Fibroblast of pulmonary artery (primary cell): Measurements from ENCODE around the gene VEGFA.

Experiments
- DNase-seq: peaks from one replicate; pipeline ENCODE4 v3.0.0-alpha.2; 2010; ENCODE audit warnings: low read depth
- H3K4me3 ChIP-seq: replicated peaks from 2 replicates; pipeline ENCODE4 v1.5.1; 2011; ENCODE audit warnings: low read depth, mild to moderate bottlenecking, control low read depth, low read length, moderate library complexity
- TF ChIP-seq, protein P1 (sequence below): IDR thresholded peaks from 2 replicates; pipeline ENCODE4 v1.5.1; 2011; ENCODE audit warnings: mild to moderate bottlenecking, control low read depth, low read length, inconsistent platforms; ENCODE audit errors: missing control alignments

Gene VEGFA

DNA sequence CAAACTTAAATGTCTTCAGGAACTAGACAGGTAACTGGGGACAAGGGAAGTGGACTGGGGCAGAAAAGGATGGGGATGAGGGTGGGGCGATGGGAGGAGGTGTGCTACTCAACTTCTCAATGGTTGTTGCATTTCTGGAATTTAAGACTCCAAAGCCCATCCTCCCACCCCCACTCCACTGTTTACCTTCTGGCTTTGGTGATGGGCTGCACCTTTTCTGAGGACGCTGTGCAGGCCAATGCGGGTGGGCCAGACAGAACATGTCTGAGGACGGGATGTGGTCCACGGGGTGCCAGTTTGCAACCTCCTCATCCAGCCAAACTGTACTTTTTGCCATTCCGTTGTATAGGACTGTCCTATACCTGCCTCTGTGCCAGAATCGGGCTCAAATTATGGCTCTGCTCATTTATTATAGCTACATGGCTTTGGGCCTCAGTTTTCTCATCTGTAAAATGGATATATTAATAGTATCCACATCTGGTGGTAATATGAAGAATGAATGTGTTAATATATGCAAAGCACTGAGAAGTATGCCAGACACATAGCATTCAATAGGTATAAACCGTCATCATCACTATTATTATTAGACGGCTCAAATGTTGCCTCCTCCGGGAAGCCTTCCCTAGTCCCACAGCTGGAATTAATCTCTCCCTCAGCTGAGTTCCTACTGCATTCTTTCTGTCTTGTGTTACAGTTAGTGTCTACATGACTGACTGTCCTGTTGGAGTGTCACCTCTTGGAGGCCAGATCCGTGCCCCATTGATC is 31.0 kb upstream of the VEGFA start:
- no peak overlapping the region for H3K4me3 ChIP-seq
- TF ChIP-seq, protein P1, sequence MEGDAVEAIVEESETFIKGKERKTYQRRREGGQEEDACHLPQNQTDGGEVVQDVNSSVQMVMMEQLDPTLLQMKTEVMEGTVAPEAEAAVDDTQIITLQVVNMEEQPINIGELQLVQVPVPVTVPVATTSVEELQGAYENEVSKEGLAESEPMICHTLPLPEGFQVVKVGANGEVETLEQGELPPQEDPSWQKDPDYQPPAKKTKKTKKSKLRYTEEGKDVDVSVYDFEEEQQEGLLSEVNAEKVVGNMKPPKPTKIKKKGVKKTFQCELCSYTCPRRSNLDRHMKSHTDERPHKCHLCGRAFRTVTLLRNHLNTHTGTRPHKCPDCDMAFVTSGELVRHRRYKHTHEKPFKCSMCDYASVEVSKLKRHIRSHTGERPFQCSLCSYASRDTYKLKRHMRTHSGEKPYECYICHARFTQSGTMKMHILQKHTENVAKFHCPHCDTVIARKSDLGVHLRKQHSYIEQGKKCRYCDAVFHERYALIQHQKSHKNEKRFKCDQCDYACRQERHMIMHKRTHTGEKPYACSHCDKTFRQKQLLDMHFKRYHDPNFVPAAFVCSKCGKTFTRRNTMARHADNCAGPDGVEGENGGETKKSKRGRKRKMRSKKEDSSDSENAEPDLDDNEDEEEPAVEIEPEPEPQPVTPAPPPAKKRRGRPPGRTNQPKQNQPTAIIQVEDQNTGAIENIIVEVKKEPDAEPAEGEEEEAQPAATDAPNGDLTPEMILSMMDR, result no peak
- no peak for DNase-seq

DNA sequence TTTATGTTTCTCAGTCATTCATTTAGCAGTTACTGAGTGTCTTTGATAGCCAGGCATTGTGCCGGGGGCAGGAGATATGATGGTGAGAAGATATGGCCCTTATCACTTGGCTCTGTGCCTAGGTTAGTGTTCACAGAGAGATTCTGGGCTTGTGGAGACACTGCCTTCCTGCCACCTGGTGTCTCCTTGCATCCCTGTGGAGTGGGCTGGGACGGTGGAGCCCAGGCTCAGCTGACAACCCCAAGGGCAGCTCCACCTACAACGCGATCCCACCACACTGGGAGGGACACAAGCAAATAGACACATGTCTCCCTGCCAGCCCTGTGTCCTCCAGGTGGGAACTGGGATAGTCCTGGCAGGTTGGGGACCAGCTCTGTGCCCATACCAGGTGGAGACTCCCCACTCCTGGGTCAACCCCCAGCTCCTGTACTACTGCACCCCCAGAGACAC is 30.3 kb upstream of the VEGFA start:
- no peak for DNase-seq
- H3K4me3 ChIP-seq, result no peak overlapping the region
- TF ChIP-seq, protein P1, result no peak

DNA sequence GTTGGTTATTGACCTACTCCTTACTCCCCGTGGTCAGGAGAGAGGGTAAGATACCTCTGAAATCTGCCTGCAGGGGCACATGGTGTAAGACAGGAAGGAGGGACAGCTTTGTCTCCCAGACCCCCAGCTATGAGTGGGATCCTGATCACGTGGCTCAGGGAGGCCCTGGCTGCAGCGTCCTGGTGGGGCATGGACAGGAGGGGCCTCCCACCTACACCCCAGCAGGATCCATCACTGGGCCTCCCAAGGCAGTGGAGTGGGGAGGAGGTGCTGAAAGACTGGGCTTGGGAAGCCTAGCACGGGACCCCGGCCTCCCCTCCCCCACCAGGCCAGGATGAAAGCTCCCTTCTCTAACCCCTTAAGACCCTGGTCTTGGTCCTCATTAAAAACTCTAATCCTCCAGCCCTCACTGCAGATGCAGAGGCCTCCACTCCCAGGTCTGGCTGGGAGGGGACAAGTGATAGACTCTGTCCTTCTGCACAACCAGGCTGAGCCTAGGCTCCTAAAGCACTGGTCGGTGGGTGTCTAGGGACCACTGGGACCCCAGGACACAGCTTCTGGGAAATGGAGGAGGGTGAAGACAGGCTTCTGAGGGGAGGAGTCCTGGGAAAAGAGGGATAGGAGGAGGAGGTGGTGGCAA is 29.6 kb upstream of the VEGFA start:
- H3K4me3 ChIP-seq, result no peak overlapping the region
- DNase-seq, result no peak
- TF ChIP-seq, protein P1, result no peak

GRCh38 chr6:43740961-43741764 is 28.8 kb upstream of the VEGFA start:
- no peak overlapping the region for H3K4me3 ChIP-seq
- DNase-seq, result no peak
- TF ChIP-seq, protein P1, result no peak

DNA sequence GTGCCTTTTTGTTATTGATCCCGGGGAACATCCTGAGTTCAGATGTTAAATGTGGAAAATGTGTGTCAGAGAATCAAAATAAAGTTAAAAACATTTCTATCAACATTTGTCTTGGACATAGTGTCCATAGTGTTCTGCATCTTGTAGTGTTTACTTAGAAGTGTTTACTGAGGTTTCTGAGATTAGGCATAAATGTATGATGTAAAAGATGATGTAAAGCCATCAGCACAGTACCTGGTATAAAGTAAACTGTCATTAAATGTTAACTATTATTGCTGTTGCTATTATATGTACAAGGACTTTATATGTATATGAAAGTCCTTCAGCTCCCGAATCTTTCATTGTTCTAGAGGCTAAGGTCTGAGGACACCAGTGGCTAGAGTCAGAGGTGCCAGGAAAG is 28.2 kb upstream of the VEGFA start:
- no peak overlapping the region for H3K4me3 ChIP-seq
- no peak for DNase-seq
- TF ChIP-seq, protein P1, result no peak

- TF ChIP-seq, protein P1, result no peak
- no peak for DNase-seq
- no peak overlapping the region for H3K4me3 ChIP-seq
These were observed 27.7 kb upstream of the VEGFA start for GRCh38 chr6:43742285-43742684.
